Fibroblast of the aortic adventitia (primary cell): ENCODE data around the gene PTPN6. TPM values are rescaled to one million over a fixed set of nuclear protein-coding genes. Genes with fewer than 3 reads are reported as not detected.

Experiments used
- DNase-seq: peaks from one replicate; pipeline ENCODE4 v3.0.0-alpha.2; 2010; ENCODE audit warnings: low read depth
- H3K4me3 ChIP-seq: 2 replicates; pipeline ENCODE4 v1.5.1; 2011; ENCODE audit warnings: low read depth, mild to moderate bottlenecking, control low read depth, low read length, moderate library complexity
- total RNA-seq: library from RNA; depleted of rRNA; stranded (reverse); fragments of >200 nt; gene quantifications from 2 replicates; pipeline ENCODE4 v1.2.3, GENCODE V29; 2012; ENCODE audit warnings: low replicate concordance
- TF ChIP-seq, protein P1 (sequence below): IDR thresholded peaks from 2 replicates; pipeline ENCODE4 v1.5.1; 2011; ENCODE audit warnings: mild to moderate bottlenecking, low read length, control low read depth, inconsistent platforms; ENCODE audit not compliant: insufficient read depth

The PTPN6 gene
- total RNA-seq, 1 donor, result not detected

DNA sequence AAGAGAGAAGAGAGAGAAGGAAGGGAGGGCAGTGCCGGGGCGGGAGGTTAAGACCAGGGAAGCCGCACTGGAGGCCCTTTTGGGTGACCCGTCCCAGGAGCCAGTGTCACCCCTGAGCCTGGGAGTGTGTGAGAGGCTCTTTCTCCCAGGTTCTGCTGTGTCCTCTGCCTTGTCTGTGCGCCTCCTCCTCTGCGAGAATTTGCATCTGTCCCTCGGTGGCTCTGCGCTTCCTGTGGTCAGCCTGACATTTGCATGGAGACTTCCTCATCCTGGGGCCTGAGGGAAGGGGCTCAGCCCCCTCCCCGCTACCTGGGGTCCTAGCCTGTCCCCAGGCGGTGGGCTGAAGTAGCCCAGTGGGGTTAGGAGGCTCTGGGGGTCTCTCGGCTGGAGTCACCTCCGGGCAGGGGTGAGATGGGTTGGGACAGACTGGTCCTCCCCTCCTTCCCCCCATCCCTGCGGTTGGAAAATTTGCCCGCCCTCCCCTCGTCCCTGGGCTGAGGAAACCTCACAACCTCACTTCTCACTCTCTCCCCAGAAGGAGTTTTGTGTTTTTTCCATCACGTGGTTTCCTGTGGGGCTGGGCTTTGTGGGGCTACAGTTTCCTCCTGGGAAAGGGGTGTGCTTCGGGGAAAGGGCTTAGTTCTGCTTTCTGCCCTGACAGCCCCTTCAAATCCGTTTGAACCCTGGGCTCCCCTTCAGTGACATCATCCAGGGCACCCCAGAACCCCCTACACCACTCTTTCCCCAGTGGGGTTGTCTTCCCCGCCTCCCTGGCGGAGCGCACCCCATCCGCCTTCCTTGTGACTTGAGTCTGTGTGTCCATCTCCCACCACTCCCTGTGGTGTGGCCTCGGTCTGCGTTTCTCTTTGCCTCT lies 2.5 kb downstream of the PTPN6 start:
- no peak for DNase-seq
- TF ChIP-seq, protein P1, sequence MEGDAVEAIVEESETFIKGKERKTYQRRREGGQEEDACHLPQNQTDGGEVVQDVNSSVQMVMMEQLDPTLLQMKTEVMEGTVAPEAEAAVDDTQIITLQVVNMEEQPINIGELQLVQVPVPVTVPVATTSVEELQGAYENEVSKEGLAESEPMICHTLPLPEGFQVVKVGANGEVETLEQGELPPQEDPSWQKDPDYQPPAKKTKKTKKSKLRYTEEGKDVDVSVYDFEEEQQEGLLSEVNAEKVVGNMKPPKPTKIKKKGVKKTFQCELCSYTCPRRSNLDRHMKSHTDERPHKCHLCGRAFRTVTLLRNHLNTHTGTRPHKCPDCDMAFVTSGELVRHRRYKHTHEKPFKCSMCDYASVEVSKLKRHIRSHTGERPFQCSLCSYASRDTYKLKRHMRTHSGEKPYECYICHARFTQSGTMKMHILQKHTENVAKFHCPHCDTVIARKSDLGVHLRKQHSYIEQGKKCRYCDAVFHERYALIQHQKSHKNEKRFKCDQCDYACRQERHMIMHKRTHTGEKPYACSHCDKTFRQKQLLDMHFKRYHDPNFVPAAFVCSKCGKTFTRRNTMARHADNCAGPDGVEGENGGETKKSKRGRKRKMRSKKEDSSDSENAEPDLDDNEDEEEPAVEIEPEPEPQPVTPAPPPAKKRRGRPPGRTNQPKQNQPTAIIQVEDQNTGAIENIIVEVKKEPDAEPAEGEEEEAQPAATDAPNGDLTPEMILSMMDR, result no peak

DNA sequence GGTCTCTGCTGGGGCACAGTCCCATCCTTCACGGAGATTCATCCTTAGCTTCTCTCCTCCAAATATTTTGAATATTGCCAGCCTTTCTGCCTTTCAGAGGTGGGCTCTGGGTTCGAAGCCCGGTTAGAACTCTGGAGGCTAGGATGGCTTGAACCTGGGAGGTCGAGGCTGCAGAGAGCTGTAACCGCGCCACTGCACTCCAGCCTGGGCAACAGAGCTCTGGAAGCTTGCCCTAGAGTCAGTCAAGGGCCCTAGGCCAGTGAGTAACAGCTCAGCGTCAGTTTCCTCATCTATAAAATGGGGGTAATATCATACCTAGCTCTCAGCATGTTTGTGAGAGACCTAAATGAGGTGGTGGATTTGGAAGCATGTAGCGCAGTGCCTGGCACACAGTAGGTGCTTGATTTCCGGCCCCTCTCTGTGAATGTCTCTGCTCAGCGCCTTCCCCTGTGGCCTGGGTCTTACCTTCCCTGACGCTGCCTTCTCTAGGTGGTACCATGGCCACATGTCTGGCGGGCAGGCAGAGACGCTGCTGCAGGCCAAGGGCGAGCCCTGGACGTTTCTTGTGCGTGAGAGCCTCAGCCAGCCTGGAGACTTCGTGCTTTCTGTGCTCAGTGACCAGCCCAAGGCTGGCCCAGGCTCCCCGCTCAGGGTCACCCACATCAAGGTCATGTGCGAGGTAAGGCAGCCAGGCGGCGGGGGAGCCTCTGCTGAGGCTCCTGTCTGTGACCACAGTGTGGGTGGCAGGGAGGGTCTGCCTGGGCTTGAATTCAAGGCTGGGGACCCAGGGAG lies 3.4 kb downstream of the PTPN6 start:
- TF ChIP-seq, protein P1, result no peak
- DNase-seq, result no peak
- no peak overlapping the region for H3K4me3 ChIP-seq

More for the DNA sequence above, 2.5 kb downstream of the PTPN6 start:
- H3K4me3 ChIP-seq, result no peak overlapping the region

DNA sequence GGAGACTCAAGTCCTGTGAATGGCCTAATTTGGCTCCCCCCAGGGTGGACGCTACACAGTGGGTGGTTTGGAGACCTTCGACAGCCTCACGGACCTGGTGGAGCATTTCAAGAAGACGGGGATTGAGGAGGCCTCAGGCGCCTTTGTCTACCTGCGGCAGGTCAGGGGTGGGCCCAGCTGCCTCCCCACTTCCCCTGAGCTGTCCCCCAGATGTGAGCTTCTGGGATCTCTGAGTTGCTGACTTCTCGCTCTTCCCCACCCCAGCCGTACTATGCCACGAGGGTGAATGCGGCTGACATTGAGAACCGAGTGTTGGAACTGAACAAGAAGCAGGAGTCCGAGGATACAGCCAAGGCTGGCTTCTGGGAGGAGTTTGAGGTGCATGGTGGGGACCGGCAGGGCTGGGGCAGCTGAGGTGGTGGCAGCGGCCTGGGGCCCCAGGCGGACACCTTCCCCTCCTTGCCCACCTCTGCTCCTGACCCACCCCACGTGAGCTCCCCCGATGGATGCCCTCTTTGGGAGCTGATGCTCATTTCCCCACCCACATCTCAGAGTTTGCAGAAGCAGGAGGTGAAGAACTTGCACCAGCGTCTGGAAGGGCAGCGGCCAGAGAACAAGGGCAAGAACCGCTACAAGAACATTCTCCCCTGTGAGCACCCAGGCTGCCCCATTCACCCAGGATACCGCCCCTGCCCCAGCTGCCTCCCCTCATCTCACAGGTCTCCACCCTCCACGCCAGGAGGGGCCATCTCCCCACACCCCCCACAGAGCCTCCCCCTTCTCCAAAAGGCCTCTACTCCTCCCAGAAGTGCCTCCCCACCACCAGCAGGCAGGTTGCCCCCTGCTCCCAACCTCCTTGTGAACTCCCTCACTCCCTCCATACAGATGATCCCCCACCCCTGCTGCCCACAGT lies 4.2 kb downstream of the PTPN6 start:
- TF ChIP-seq, protein P1, result no peak
- no peak for DNase-seq
- no peak overlapping the region for H3K4me3 ChIP-seq

DNA sequence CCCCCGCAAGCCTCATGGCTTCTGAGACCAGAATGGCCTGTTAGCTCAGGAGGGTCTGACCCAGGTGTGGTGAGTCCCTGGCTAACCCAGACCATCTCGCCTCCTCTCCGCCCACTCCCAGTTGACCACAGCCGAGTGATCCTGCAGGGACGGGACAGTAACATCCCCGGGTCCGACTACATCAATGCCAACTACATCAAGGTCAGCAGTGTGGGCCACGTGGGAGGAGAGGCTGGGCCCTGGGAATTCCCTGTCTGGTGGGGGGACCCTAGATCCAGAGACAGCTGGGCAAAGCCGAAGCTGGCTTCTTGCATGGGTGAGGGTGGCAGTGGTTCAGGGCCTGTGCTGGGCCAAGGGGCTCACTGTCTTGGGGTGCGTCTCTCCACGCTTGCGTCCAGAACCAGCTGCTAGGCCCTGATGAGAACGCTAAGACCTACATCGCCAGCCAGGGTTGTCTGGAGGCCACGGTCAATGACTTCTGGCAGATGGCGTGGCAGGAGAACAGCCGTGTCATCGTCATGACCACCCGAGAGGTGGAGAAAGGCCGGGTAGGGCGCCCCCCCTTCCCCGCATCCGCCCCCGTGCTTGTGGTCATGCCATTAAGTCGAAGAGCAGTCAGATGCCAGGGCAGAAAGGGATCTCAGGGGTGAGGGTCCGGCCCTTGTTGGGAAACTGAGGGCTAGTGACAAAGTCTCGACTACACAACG lies 5.0 kb downstream of the PTPN6 start:
- no peak overlapping the region for H3K4me3 ChIP-seq
- TF ChIP-seq, protein P1, result no peak
- no peak for DNase-seq

DNA sequence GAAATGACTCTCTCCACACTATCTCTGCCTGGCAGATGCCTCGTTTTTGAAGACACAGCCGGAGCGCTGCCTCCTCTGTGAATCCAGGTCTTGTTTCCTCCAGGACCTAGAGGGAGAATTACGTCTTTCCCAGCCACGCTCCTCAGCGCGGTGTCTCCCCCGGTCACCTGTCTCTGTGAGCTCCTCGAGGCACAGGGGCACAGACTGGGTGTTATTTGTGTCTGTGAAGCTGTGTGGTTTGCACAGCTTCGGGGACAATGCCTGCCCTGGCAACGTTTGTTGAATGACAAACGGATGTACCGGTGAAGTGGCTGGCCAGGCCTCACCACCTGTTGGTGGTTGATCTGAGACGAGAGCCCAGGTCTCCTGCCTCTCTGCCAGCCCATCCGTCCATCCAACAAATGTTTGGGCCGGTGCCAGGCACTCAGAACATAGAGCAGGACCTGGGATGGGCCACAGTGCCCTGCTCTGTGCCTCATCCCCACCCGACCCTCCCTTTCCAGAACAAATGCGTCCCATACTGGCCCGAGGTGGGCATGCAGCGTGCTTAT lies 6.1 kb downstream of the PTPN6 start:
- no peak for DNase-seq
- TF ChIP-seq, protein P1, result no peak
- no peak overlapping the region for H3K4me3 ChIP-seq
